Measurements from ENCODE around the gene TOMM22. TPM values are rescaled to one million over a fixed set of nuclear protein-coding genes. Genes with fewer than 3 reads are reported as not detected.

The TOMM22 gene
- polyA plus RNA-seq, 3 donors, result 74.4 to 107 (median 97.4) TPM

DNA sequence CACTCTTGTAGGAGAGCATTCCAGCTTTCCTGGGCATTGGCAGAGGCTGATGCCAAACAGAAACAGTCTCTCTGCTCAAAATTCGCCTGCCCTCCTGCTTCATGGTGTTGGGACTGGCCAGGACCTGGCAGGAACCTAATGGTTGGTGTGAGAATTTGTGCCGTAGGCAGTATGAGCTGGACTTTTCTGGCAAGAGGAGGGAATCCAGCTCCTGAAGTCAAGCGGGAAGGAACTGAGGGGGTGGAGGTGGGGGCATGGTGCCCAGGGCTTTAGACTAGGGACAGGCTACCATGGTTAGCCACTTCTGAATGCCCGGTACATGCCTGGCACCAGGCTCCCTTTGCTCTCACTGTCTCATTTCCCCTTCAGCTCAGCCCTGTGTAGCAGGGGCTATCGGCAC lies 6.9 kb upstream of the TOMM22 start:
- no peak for DNase-seq (ENCODE audit: extremely low read depth in 1 of 11, low read depth in 9 of 11, low spot score in 4 of 11)

DNA sequence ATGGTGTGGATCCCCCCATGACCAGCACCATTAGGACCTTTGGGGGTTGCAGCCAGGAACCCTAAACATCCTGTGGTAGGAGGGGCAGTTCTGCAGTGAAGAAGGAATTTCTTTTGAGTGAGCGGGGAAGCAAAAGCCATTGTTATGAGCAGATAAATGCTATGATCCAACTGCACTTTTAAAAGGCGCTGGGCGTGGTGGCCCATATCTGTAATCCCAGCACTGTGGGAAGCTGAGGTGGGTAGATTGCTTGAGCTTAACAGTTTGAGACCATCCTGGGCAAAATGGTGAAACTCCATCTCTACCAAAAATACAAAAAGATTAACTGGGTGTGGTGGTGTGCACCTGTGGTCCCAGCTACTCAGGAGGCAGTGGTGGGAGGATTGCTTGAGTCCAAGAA lies 5.9 kb upstream of the TOMM22 start:
- DNase-seq (ENCODE audit: extremely low read depth in 1 of 11, low read depth in 9 of 11, low spot score in 4 of 11), result no peak

DNA sequence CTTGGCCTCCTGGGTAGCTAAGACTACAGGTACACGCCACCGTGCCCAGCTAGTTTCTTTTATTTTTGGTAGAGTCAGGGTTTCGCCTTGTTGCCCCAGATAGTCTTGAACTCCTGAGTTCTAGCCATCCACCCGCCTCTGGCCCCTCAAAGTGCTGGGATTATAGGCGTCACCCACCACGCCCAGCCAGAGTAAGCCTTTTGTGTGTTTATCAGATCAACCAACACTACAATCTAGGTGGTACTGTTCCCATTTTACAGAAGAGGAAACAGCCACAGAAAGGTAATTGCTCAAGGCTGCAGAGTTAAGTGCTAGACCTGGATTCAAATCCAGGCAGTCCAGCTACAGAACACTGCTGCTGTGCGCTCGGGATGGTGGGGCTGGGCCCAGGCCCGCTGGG lies 3.1 kb downstream of the TOMM22 start:
- no peak for DNase-seq (ENCODE audit: extremely low read depth in 1 of 11, low read depth in 9 of 11, low spot score in 4 of 11)

DNA sequence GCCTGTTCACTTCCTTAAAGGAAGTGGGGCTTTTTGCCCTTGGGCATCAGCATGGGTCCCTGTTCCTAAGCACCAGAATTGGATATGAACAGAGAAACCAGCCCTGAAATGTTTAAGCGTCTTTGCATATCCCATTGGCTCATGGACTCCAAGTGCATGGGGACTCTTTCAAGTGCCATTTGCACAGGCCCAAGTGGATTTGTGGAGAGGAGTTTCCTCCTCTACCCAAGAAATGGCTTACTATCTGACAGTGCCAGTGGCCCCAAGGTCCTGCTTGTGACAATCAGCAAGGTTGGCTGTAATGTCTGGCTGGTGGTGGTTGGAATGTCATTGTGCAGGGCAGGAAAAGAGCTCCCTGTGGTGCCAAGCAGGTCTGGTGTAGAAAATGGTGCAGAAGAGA lies 4.0 kb downstream of the TOMM22 start:
- no peak for DNase-seq (ENCODE audit: extremely low read depth in 1 of 11, low read depth in 9 of 11, low spot score in 4 of 11)

DNA sequence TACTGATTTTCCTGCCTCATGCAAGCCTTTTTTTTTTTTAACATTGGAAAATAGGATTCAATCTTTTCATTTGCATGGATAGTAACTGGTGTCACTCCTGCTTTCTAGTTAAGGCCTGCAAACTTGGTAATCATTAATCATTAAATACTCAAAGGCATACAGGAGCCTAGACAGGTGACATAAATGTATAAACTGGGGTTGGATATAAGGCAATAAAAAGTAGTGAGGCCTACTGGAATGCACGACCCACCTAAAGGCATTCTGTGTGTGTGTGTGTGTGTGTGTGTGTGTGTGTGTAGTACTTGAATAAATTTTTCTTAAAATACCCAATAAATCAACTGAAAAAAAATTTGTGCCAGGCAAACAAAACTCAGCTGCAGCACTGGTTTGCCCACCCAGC lies 7.9 kb downstream of the TOMM22 start:
- DNase-seq (ENCODE audit: extremely low read depth in 1 of 11, low read depth in 9 of 11, low spot score in 4 of 11), result no peak

DNA sequence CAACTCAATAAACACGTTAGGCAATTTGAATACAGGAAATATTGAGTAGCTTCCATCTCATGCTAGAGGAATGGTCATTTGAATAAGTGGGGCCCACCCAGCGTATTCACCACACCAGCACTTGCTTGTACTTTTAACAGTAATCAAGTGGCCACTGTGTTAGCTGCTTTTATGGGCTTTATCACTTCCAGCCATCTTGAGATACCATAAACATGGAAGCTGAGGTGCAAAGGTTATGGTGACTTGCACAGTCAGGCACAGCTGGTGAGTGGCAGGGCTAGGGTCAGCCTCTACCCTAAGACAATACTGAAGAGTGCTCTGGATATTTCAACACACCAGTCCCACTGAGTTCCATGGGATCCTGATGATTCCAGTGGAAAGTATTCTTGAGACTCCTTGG lies 12.3 kb downstream of the TOMM22 start:
- DNase-seq (ENCODE audit: extremely low read depth in 1 of 11, low read depth in 9 of 11, low spot score in 4 of 11), result no peak

DNA sequence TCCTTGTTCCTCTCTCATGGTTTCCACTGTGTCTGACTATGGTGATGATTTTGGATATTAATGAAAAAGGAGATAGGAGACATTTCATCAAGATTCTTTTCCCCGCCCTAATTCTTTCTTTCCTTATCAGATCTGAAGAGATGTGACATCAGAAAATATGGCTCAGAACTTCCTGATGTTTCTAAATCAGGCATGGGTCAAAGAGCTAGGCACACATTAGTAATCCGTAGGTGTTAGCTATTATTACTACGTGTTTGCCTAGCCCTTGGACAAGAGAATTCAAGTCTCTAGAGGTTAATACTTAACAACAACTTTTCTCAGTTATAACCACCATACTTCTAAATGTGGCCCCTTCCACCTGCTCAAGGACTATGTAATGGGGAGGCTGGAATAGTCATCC lies 13.2 kb downstream of the TOMM22 start:
- DNase-seq (ENCODE audit: extremely low read depth in 1 of 11, low read depth in 9 of 11, low spot score in 4 of 11), result no peak

DNA sequence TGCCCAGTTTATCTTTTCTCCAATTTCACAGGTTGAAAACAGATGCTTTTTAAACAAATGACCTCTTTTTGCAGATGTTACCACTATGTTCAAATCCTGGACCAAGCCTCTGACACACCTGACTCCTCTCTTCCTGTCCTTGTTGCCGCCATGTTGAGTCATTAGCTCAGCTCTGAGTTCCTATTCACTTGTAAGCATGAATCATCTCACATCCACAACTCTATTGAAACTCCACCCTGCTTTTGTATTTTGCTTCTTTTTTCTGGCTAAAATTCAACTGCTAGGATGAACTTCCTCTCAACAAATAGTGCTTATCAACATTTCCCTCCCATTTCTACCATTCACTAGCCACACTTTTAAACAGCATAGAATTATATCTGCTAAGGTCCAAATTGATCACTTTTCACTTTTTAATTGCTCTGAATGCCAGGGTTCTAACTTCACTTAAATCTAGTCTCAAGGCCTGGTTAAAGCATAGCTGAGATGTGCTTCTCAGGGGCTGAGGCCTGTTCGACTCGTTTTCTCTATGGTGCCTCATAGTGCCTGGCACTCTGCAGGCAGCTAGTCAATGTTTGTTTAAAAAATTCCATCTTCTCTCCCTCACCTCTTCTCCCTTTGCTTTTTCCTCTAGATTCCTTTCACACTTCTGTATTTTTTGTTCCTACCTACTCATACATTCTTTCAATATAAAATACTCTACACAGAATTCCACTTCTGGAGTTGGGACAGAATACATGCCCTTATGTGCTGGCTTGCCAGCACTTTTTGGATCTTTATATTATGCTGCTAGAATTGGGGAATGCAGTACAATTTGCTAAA lies 15.1 kb downstream of the TOMM22 start:
- no peak for DNase-seq (ENCODE audit: extremely low read depth in 1 of 11, low read depth in 9 of 11, low spot score in 4 of 11)

DNA sequence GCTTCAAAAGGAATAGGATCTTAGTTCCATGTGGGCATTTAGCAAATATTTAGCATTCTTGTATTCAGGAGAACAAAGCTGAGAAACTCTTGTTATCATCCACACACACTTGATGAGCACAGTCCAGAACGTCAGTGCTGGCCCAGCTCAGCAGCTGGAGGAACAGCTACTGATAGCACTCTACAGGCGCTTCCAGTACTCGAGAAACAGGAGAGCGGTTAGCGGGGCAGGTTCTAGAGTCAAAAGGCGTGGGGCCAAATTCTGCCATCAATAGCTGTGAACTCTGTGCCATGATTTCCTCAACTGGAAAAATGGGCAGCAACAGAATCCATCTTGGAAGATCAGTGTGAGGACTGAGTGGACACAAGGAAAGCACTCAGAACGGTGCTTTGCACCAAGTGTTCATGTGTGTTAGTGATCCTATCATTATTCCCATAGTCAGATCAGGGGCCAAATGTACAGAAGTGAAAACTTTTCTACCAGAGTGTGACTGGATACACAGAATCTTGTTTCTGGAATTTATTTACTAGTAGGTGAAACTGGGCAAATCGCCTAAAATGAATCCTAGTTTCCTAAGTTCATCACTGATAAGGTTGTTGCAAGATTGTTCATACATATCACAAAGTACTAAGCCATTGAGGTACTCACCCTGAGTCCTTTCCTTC lies 15.8 kb downstream of the TOMM22 start:
- no peak for DNase-seq (ENCODE audit: extremely low read depth in 1 of 11, low read depth in 9 of 11, low spot score in 4 of 11)

DNA sequence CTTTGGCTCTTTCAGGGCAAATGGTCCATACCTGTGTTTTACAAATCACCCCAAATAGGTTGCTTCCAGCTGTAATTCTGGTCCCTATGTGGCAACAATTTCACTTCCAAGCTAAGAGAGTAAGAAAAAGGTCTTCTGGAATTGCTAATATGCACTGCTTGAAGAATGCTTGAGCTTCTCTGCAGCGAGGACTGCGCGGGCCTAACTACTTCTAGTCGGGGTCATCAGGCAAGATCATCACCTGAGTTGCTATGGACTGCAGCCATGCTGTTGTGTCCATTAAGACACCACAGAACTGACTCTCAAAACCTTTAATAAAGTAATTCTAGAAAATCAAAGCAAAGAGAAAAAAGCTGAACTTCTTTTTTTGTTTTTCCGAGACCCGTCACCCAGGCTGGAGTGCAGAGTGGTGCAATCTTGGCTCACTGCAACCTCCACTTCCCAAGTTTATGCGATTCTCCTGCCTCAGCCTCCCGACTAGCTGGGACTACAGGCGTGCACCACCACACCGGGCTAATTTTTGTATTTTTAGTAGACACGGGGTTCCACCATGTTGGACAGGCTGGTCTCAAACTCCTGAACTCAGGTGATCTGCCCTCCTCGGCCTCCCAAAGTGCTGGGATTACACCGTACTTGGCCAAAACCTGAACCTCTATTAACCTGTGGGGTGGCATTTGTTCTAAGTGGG lies 16.8 kb downstream of the TOMM22 start:
- no peak for DNase-seq (ENCODE audit: extremely low read depth in 1 of 11, low read depth in 9 of 11, low spot score in 4 of 11)

DNA sequence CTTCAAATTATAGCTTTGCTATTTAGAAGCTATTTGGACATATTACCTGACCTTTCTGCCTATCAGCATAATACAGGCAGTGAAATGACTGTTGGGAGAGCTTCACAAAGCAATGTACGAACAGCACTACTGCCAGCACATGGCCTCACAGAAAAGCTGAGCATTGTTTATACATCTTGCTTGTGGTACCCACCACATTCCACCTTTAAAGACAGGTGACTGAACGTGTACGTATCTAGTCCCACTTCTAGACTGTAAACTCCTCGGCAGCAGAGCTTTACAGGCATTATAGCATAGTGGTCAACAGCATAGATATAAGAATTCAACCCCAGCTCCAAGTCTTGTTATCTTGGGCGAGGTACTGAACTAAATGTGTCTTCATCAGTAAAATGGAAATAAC lies 17.4 kb downstream of the TOMM22 start:
- DNase-seq (ENCODE audit: extremely low read depth in 1 of 11, low read depth in 9 of 11, low spot score in 4 of 11), result no peak

DNA sequence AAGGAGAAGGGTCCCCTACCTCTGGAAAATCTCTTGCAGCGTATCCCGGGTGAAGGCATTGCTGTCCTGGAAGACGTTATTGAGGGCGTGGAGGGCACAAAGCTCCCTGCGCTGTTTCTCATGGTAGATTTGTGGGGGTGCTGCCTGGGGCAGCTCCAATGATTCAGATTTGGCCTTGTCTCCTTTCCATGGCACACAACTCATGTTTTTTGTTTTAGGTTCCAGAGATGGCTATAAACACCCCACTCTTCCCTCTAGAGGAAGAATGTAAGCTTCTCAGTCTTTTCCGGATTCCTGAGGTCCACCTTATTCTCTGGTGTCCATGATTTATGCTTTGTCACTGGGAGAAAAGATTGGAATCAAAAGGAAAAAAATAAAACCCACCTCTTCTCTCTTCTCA lies 18.0 kb downstream of the TOMM22 start:
- no peak for DNase-seq (ENCODE audit: extremely low read depth in 1 of 11, low read depth in 9 of 11, low spot score in 4 of 11)

DNA sequence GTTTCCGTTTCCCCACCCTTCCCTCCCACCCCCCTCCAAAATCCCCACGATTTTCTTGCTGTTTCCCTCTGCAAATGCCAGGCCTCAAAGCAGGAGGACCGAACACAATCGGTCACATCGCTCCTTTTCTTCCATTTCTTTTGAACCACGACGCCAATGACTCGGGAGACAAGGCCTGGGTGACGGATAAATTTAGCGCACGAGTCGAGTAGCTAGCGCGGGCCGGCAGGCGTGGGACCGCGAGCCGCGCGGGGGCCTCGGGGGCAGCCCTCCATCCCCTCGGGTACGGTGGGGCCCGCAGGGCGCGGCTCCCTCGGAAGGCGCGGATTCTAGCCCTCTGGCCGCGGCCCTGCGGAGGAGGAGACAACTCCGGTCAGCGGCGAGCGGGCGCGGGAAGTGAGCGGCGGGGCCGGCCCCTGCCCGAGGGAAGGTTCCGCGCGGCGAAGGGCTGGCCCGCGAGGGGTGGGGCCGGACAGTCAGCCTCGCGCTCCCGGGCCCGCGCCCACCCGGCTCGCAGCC lies 18.6 kb downstream of the TOMM22 start:
- DNase-seq (ENCODE audit: extremely low read depth in 1 of 11, low read depth in 9 of 11, low spot score in 4 of 11), result peak in 1 of 11 donors; percentile 52

DNA sequence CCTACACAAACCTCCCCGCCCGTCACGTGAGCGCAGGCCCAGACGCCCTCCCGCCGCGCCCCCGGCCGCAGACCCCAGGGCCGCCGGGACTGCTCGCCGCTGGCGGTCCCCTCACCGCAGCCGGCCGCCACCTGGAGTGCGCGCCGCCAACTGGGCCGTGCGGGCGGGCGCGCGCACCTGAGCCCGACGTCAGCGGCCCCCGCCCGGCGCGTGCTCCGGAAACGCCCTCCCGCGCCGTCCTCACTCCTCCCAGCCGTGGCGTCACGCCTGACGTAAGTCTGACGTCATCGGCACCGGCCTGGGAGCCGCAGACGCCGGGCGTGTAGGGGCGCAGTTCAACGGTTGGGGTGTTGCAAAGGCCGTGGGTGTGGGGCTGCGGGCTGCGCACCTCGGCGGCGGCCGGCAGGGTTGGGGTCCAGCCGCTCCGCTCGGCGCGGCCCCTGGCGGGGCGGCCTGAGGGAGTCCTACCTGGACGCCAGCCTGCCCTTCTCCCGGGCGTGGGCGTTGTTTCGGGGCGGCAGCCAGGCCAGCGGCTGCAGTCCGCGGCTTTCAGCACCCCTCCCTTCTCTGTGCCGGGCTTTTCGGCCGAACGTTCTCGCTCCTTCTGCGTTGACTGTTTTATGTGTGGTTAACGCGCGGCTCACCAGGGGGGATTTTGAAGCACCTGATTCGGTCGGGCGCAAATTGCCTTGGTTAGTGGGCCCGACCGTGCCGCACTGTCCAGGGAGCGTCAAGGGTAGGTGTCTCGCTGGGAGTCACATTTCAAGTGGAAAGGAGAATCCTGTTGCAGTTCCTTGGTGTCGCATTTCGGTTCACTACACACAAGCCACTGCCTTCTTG lies 19.3 kb downstream of the TOMM22 start, which contains the start of gene JOSD1:
TSS of gene JOSD1 (minus strand) at position 155 of the 840 bp plus-strand sequence. CDS start 956 bp downstream, outside the sequence.
- DNase-seq (ENCODE audit: extremely low read depth in 1 of 11, low read depth in 9 of 11, low spot score in 4 of 11), result peak in 10 of 11 donors; percentile 86 to 95 (median 91)

DNA sequence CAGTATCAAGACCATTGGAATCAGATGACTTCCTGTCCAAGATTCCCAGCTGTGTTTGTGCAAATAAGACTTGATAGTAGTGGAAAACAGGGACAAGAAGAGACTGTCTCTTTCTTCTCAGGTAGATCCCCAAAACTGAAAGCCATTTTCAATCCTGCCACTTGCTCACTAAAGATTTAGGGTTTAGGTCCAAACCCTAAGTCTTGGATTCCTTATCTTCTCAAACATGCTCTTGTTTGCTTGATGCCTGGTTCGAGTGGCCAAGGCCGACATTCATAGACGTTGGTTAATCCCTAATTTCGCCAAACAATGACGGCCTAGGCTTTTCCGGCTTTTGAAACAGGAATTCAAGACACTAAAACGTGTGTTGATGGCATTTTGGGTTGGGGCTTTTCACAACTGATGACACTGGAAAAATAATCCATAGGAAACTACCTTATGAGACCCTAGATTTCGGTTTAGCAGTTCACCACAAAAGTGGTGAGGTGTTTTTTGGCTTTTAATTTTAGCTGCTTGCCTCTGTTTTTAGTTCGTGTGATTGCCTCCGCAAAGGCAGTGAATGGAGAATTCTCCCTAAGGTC lies 23.0 kb downstream of the TOMM22 start:
- no peak for DNase-seq (ENCODE audit: extremely low read depth in 1 of 11, low read depth in 9 of 11, low spot score in 4 of 11)

DNA sequence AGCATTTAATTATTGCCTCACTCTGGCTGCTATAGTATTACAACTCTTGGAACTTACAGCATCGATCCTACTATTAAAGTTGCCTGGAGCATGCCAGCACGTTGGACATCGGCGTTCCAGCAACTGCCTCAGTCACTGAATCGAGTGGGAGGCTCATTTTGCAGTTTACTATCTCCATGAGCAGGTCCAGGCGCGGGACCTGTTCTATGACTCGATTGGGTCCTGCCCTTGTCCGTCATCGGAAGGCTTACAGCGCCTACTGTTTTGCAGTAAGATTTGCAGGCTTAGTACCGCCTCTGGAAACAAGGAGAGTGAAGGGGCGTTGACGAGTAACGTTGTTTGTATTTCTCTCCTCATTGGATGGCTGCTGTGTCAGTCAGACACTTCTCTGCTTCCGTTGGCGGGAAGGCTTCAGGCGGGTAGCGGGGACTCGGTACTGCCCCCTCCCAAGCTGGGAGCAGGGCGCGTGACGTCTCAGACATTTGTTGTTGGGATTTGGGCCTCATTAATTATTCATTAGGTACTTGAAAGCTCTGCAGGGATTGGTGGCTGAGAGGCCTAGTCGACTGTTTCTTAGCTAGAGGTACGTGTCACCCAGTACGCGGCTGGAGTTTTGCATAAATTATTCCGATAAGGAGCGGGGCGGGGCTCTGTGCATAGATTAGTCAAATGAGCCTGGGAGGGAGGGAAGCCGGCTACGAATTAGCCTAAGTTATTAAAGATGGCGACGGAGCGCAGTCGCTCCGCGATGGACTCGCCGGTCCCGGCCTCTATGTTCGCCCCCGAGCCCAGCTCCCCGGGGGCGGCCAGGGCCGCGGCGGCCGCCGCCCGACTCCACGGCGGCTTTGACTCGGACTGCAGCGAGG lies 23.7 kb downstream of the TOMM22 start, which contains the start of gene GTPBP1:
TSS of gene GTPBP1 (plus strand) at position 710 of the 866 bp plus-strand sequence. CDS start at position 722, 12 bp downstream.
- DNase-seq (ENCODE audit: extremely low read depth in 1 of 11, low read depth in 9 of 11, low spot score in 4 of 11), result peak; percentile 99 to 100 (median 100)

DNA sequence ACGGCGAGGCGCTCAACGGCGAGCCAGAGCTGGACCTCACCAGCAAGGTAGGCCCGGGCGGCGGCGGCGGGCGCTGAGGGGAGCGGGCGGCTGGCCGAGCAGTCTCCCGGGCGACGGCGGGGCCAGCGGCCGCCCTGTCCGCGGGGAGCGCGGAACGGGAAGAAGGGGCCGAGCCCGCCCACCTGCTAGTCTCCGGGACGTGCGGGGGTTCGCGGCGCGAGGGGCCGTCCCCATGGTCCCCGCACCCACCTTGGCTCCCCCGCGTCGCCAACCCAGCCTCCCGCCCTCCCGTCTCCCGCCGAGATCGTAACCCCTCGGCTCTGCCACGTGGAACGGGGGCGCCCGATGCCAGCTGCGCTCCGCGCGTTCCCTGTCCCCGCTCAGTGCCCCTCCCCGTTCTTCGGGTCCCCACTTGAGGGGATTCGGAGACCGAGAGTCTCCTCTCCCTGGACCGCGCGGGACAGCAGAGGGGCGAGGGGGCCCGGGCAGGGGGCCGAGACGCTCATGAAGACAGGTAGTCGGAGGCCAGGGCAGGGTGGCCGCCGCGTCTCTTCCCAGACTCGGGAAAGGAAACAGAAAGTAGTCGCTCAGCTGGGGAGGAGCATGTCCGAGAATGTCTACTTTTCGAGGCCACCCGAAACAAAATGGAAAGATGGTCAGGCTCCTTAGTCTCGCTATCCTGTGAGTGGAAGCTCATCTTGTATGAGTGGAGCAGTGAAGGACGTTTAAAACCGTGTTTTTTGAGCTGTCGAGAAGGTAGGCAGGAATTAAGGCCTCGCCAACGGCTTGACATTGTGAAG lies 24.5 kb downstream of the TOMM22 start:
- peak in 3 of 11 donors; percentile 18 to 37 (median 28) for DNase-seq (ENCODE audit: extremely low read depth in 1 of 11, low read depth in 9 of 11, low spot score in 4 of 11)
